Adipose tissue (tissue), 3 donors: ENCODE measurements around the gene PIP4K2C. TPM values are rescaled to one million over a fixed set of nuclear protein-coding genes. Genes with fewer than 3 reads are reported as not detected.

Experiments
- H3K27ac ChIP-seq: one replicate; pipeline ENCODE4 v1.5.1; 2013; ENCODE audit warnings: low read depth, low read length
- WGBS, 3 donors: extraction: QIAGEN DNeasy Blood & Tissue Kit; methylation state at CpG; one replicate each; pipeline ENCODE4 v1.1.7; 2013; 5-methylcytosine and 5-hydroxymethylcytosine counted together
- polyA plus RNA-seq, 3 donors: library from polyadenylated mRNA; stranded (reverse); fragments of 200-250 nt; gene quantifications; one replicate each; pipeline ENCODE4 v1.2.3, GENCODE V29; 2013
- donor health status: healthy with polysubstance abuse.
- donor health status: Bipolar disorder and iron deficiency.
- donor health status: healthy.

The PIP4K2C gene
- polyA plus RNA-seq = 10 to 100 TPM in 2 of 3 donors, 1 to 10 TPM in 1; 8.8 to 10.2 (median 10.1) TPM

- WGBS, 3 donors = 1% methylated on average over 69 of the region's 69 CpGs
- no peak within 1 kb of the TSS for H3K27ac ChIP-seq
Measured at GRCh38 chr12:57590864-57591781, at the start of gene PIP4K2C. Gene PIP4K2C, plus strand, starts transcription at chr12:57591192. Its CDS starts 98 bp downstream, at chr12:57591290.

- H3K27ac ChIP-seq = no peak overlapping the region
- WGBS, 3 donors = 69 to 77% (median 77%) methylated on average over 2 of the region's 2 CpGs
Measured at GRCh38 chr12:57541717-57542116, 49.3 kb upstream of the PIP4K2C start.

GRCh38 chr12:57543581-57543980 is 47.4 kb upstream of the PIP4K2C start:
- 54 to 91% (median 63%) methylated on average over 2 of the region's 2 CpGs for WGBS, 3 donors
- H3K27ac ChIP-seq = no peak overlapping the region

GRCh38 chr12:57545809-57546437 is 45.1 kb upstream of the PIP4K2C start:
- H3K27ac ChIP-seq = no peak overlapping the region

GRCh38 chr12:57546438-57547287 is 44.3 kb upstream of the PIP4K2C start, which contains the start of gene DCTN2:
Gene DCTN2, minus strand, starts transcription at chr12:57547192. Its CDS starts 129 bp downstream, at chr12:57547063.
- WGBS, 3 donors = 0 to 1% (median 1%) methylated on average over 50 to 56 of the region's 56 CpGs
- peak within 1 kb of the TSS; percentile 28 for H3K27ac ChIP-seq

More at GRCh38 chr12:57545809-57546437, 45.1 kb upstream of the PIP4K2C start:
- WGBS, 3 donors = 45 to 64% (median 62%) methylated on average over 15 of the region's 15 CpGs

- 16 to 22% (median 17%) methylated on average over 9 of the region's 9 CpGs for WGBS, 3 donors
- H3K27ac ChIP-seq = no peak overlapping the region
Measured at GRCh38 chr12:57547288-57548012, 43.5 kb upstream of the PIP4K2C start.

GRCh38 chr12:57548013-57548315 is 43.0 kb upstream of the PIP4K2C start:
- WGBS, 3 donors = 91 to 97% (median 94%) methylated on average over 2 of the region's 2 CpGs

GRCh38 chr12:57548488-57548887 is 42.5 kb upstream of the PIP4K2C start:
- H3K27ac ChIP-seq = no peak overlapping the region
- 21 to 46% (median 27%) methylated on average over 2 of the region's 2 CpGs for WGBS, 3 donors

More at GRCh38 chr12:57548013-57548315, 43.0 kb upstream of the PIP4K2C start:
- H3K27ac ChIP-seq = no peak overlapping the region

- no peak overlapping the region for H3K27ac ChIP-seq
- WGBS, 3 donors = 36 to 42% (median 41%) methylated on average over 13 of the region's 13 CpGs
Measured at GRCh38 chr12:57549203-57549908, 41.6 kb upstream of the PIP4K2C start.

GRCh38 chr12:57549909-57550640 is 40.9 kb upstream of the PIP4K2C start, which contains the start of gene KIF5A:
Gene KIF5A, plus strand, starts transcription at chr12:57550044. Its CDS starts 228 bp downstream, at chr12:57550272.
- H3K27ac ChIP-seq = no peak within 1 kb of the TSS
- WGBS, 3 donors = 5 to 8% (median 8%) methylated on average over 38 to 48 of the region's 52 CpGs

GRCh38 chr12:57550641-57551549 is 40.1 kb upstream of the PIP4K2C start:
- 65 to 73% (median 70%) methylated on average over 7 of the region's 7 CpGs for WGBS, 3 donors
- H3K27ac ChIP-seq = no peak overlapping the region

GRCh38 chr12:57551637-57552305 is 39.2 kb upstream of the PIP4K2C start:
- WGBS, 3 donors = 75 to 89% (median 88%) methylated on average over 3 of the region's 3 CpGs
- no peak overlapping the region for H3K27ac ChIP-seq

GRCh38 chr12:57552306-57552651 is 38.7 kb upstream of the PIP4K2C start:
- no peak overlapping the region for H3K27ac ChIP-seq
- 77 to 87% (median 82%) methylated on average over 2 of the region's 2 CpGs for WGBS, 3 donors

- no peak overlapping the region for H3K27ac ChIP-seq
- WGBS, 3 donors = 62 to 70% (median 66%) methylated on average over 6 of the region's 6 CpGs
Measured at GRCh38 chr12:57552835-57553313, 38.1 kb upstream of the PIP4K2C start.
